K562 (cell line): ENCODE measurements around the gene NTRK1. TPM values are rescaled to one million over a fixed set of nuclear protein-coding genes. Genes with fewer than 3 reads are reported as not detected.
A peak's percentile ranks its signal among the peaks of the same experiment; 100 is the strongest.

Experiments
- AFF4 ChIP-seq: sonication (generic); formaldehyde crosslinking; IDR thresholded peaks from 2 replicates; pipeline ENCODE4 v1.8.0; 2023; ENCODE audit warnings: mild to moderate bottlenecking, missing genetic modification reagents
- BRD4 ChIP-seq: fragments of 200-600 bp; sonication (generic); IDR thresholded peaks from 2 replicates; pipeline ENCODE4 v1.6.1; 2017; ENCODE audit warnings: inconsistent platforms
- CBX3 ChIP-seq, 2 experiments: IDR thresholded peaks; 1 replicate in 1 of 2; 2 replicates in 1 of 2; pipeline ENCODE4 v1.6.1; 2012; ENCODE audit warnings: inconsistent platforms in 2 of 2, low read length in 2 of 2, borderline replicate concordance in 1 of 2, control low read depth in 1 of 2
- CBX8 ChIP-seq: fragments of 200-600 bp; sonication (generic); IDR thresholded peaks from 2 replicates; pipeline ENCODE4 v1.6.1; 2012; ENCODE audit warnings: borderline replicate concordance, mixed run types, low read depth, mild to moderate bottlenecking, moderate library complexity, mixed read lengths, low read length, control low read depth, inconsistent platforms; ENCODE audit not compliant: poor library complexity, severe bottlenecking; ENCODE audit errors: extremely low read depth
- CHAMP1 ChIP-seq: fragments of 450-650 bp; IDR thresholded peaks from 2 replicates; pipeline ENCODE4 v1.6.1; 2016; ENCODE audit warnings: mild to moderate bottlenecking
- E2F3 ChIP-seq: fragments of 250-450 bp; sonication (Bioruptor Pico); IDR thresholded peaks from 2 replicates; pipeline ENCODE4 v1.4.0; 2020; ENCODE audit warnings: mild to moderate bottlenecking
- FOS ChIP-seq: IDR thresholded peaks from 3 replicates; pipeline ENCODE4 v1.6.1; 2011; ENCODE audit not compliant: insufficient read length; ENCODE audit errors: extremely low read depth
- HDAC6 ChIP-seq: IDR thresholded peaks from 2 replicates; pipeline ENCODE4 v1.6.1; 2012; ENCODE audit warnings: low read depth, mild to moderate bottlenecking, control low read depth, inconsistent platforms, low read length, moderate library complexity
- ILK ChIP-seq: fragments of 450-650 bp; IDR thresholded peaks from 2 replicates; pipeline ENCODE4 v1.6.1; 2016; ENCODE audit warnings: missing genetic modification characterization, low read depth, mild to moderate bottlenecking, missing compliant biosample characterization, moderate library complexity, borderline replicate concordance
- MCM7 ChIP-seq, 2 experiments: fragments of 450-650 bp; IDR thresholded peaks; 2 replicates each; pipeline ENCODE4 v1.6.1; 2016 to 2018
- PRMT5 ChIP-seq: sonication (generic); formaldehyde crosslinking; IDR thresholded peaks from 2 replicates; pipeline ENCODE4 v1.5.0; 2020; ENCODE audit warnings: missing genetic modification reagents
- SIN3B ChIP-seq: fragments of 450-650 bp; IDR thresholded peaks from 2 replicates; pipeline ENCODE4 v1.6.1; 2017; ENCODE audit warnings: low read depth, mild to moderate bottlenecking, moderate library complexity
- SRSF3 ChIP-seq: fragments of 200-400 bp; formaldehyde crosslinking; IDR thresholded peaks from 2 replicates; pipeline ENCODE4 v1.6.1; 2016; ENCODE audit warnings: mild to moderate bottlenecking, low read length, moderate library complexity; ENCODE audit not compliant: insufficient read depth
- ZBTB11 ChIP-seq, 3 experiments: fragments of 200-800 bp in 1 of 3; fragments of 250-450 bp in 1 of 3; fragments of 450-650 bp in 1 of 3; sonication (Bioruptor Pico) in 1 of 3; sonication (Bioruptor generic) in 1 of 3; formaldehyde crosslinking in 1 of 3; IDR thresholded peaks; 2 replicates each; pipeline versions ENCODE4 v1.6.1 to v1.8.0; 2016 to 2022; ENCODE audit warnings: mild to moderate bottlenecking in 2 of 3, missing genetic modification characterization in 2 of 3, missing compliant biosample characterization in 1 of 3, moderate library complexity in 1 of 3
- ZFX ChIP-seq: sonication (generic); formaldehyde crosslinking; IDR thresholded peaks from 2 replicates; pipeline ENCODE4 v1.8.0; 2022; ENCODE audit warnings: mild to moderate bottlenecking, missing genetic modification reagents, moderate library complexity
- ZNF717 ChIP-seq: fragments of 250-450 bp; sonication (Bioruptor Pico); IDR thresholded peaks from 2 replicates; pipeline ENCODE4 v1.5.0; 2021
- polyA plus RNA-seq, 8 experiments: library from polyadenylated mRNA; depleted of rRNA in 4 of 8; stranded (reverse) in 5 of 8; unstranded in 3 of 8; fragments of >200 nt; fragmentation: Nextera tagmentation in 2 of 8; fragmentation: Illumina TruSeq in 1 of 8; extraction: Ambion mirVana in 2 of 8; extraction: Trizol in 1 of 8; gene quantifications; 2 replicates each; pipeline versions ENCODE4 v1.2.1 to v1.2.3, GENCODE V29; 2011 to 2014; ENCODE audit warnings: inconsistent platforms in 1 of 8, missing spikeins in 1 of 8
- total RNA-seq, 7 experiments: library from RNA; depleted of rRNA in 6 of 7; stranded (reverse); fragments of >200 nt in 6 of 7; fragmentation: Illumina TruSeq in 2 of 7; extraction: Trizol in 2 of 7; gene quantifications; 2 replicates each; pipeline versions ENCODE4 v1.2.1 to v1.2.3, GENCODE V29; 2011 to 2021; ENCODE audit warnings: low replicate concordance in 1 of 7

NTRK1 gene
- total and polyA plus RNA-seq, 9 of the 15 experiments (the other 6 are each of a cell fraction or from before 2014, with no cell fraction given) = 0.46 to 30.0 (median 7.9) TPM

GRCh38 chr1:156913809-156914387, 53.2 kb downstream of the NTRK1 start (continued):
- TF ChIP-seq CHAMP1 = no peak
- no peak for TF ChIP-seq SIN3B
- no peak for TF ChIP-seq HDAC6
- TF ChIP-seq FOS = no peak
- TF ChIP-seq ZNF717 (CRISPR knock-in tag) = no peak
- no peak for TF ChIP-seq E2F3
- 0 out of 6 replicates have a peak, but pooled peaks of 1 of the 3 experiments have one; percentile 9 for TF ChIP-seq ZBTB11 (CRISPR knock-in tag; IDR thresholded peaks at IDR 0.05)
- TF ChIP-seq MCM7 (IDR thresholded peaks at IDR 0.05) = no peak
- peak; percentile 76; the same call in 1 of the 2 replicates for TF ChIP-seq AFF4 (CRISPR knock-in tag)
- no peak for TF ChIP-seq CBX8
- TF ChIP-seq BRD4 = no peak
- TF ChIP-seq SRSF3 = 0 out of 2 replicates have a peak, but pooled peaks have one; percentile 24
- peak; percentile 49 for TF ChIP-seq ZFX (CRISPR knock-in tag)
- no peak for TF ChIP-seq PRMT5
- TF ChIP-seq CBX3 (IDR thresholded peaks at IDR 0.05; ENCODE audit: borderline replicate concordance in 1 of 2, low read length in 2 of 2) = no peak
- no peak for TF ChIP-seq ILK (tag)
